Fibroblast of skin of abdomen (primary cell): ENCODE results near the gene GASK1A.
"Not testable (repeated sequence)": the region's sequence is repeated elsewhere in the genome, so short reads cannot be mapped to it uniquely, and the experiment has no call there.

Experiments
- DNase-seq: peaks from one replicate; pipeline ENCODE4 v3.0.0-alpha.2; 2013

GASK1A gene

DNA sequence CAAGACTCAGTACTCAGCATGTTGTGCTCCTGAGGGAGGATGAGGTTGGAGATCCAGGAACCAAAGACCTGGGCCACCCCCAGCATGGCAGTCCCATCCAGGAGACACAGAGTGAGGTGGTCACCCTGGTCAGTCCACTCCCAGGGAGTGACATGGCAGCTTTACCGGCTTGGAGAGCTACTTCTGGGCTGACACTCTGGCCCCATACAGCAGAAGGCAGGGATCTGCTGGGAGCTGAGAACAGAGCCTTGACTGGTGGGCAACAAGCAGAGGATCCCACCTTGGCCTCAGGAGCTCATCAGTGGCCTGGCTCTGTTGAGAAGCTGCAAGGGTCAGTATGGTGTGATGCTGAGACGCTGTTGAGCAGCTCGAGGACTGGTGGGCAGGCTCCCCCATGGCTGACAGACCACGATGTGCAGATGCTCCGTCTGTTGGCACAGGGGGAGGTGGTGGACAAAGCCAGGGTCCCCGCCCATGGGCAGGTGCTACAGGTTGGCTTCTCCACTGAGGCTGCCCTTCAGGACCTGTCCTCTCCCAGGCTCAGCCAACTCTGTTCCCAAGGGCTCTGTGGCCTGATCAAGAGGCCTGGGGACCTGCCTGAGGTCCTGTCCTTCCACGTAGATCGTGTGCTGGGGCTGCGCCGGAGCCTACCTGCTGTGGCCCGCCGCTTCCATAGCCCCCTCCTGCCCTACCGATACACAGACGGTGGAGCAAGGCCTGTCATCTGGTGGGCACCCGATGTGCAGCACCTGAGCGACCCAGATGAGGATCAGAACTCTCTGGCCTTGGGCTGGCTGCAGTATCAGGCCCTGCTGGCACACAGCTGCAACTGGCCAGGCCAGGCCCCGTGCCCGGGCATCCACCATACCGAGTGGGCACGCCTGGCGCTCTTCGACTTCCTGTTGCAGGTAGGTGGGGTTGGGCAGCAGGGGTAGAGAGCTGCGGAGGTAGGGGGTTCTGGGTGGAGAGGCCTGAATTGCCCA, 53.8 kb downstream of the GASK1A start:
- DNase-seq: no peak

DNA sequence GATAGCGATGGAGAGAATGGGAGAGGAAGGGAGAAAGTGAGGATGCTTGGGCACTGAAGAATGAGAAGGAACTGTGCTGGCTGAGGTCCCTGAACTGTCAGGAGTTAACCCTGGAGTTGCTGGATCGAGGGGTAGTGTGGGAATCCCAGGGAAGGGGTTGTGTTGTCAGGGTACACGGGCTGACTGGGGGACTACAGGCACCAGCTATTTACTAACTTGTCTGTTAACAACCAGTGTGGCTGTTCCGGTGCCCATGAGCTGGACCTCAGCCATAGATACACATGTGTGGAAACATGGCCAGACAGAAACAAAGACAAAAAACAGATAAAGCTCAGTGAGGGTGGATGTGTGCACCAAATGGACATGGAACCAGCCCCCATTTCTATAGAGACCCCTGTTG, 55.1 kb downstream of the GASK1A start:
- DNase-seq: no peak

DNA sequence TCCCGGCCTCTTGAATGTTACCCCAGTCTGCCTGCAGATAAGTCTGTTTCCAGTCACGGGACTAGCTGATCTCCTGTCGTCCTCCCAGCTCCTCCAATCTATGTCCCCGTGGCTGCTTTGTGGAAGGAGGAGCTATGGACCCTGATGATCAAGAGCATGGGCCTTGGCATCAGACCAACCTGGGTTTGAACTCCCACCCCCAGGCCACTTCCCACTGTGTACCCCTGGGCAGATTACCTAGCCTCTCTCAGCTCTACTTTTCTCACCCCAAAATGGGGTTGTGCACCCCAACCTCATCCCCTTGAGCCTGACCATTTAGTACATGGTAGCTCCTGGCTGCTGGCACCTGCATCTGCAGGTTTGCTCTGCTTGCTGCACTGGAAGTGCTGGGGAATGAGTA, 55.8 kb downstream of the GASK1A start:
- DNase-seq: no peak

DNA sequence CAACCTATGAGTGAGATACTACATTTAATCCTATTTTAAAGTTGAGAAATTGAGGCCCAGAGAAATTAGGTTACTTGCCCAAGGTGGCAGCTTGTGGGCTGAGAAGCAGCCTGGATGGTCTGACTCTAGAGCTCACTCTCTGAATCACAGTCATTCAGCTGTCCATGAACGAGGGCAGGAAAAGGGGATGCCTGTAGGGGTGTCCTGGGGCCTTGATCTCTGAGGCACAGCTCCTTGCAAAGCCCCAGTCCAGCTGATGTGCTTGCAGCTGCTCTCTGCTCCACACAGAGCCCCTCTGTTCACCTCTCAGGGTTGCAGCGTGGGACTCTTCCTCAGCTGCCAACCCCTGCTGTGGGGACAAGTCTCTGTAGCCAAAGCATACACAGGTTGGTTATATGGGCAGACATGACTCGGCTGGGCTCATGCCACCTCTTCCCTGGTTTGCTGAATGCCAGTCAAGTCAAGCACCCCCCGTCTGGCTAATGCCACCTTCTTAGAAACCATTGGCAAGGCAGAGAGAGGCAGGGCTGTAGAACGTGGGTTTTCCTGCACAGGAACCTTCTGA, 56.8 kb downstream of the GASK1A start:
- no peak for DNase-seq

DNA sequence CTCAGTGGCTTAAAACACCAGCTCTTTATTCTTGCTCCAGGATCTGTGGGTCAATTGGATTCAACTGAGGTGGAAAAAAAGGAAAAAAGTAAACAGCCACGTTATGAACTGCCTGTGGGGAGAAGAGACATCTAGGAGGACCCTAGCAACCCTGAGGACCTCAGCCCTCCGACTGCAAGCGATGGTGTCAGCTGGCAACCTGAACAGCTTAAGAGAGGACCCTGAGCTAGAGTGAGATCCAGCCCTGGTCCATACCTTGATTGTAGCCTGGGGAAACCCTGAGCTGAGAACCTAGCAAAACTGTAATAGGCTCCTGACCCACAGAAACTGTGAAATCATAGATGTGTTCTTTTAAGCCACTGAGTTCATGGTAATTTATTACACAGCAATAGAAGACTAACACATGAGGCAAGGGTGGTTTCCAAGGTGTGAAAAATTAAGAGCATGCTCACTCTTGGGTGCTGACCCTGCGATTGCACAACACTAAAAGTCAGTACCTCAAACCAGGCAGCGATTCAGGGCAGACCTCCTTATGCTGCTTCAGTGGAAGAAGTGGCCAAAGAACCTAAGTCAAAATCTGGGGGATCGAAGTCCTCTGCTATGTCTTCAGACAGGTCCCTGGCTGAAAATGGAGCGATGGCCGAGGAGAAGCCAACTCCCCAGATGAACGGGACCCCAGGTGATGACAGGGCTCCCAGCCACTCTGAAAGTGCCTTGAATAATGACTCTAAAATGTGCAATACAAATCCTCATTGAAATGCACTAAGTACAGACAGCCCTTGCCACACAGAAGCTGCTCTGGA, 57.7 kb downstream of the GASK1A start:
- no peak for DNase-seq

DNA sequence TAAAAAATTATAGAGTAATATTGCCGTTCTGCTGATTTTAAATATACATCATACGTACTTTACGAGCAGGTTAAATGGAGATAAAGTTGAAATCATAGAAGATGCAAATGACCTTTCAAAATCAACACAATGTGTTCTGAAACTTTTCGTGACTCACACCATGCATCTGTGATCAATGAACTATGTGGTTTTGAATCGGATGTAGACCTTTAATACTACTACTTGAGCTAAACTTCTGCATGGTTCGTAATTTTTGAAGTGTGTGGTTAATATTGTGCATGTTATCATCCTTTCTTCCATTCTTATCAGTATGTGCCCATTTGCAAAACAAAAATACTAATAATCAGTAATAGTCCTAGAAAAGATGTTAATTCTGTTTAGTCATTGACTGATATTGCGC, 58.9 kb downstream of the GASK1A start:
- DNase-seq: no peak

DNA sequence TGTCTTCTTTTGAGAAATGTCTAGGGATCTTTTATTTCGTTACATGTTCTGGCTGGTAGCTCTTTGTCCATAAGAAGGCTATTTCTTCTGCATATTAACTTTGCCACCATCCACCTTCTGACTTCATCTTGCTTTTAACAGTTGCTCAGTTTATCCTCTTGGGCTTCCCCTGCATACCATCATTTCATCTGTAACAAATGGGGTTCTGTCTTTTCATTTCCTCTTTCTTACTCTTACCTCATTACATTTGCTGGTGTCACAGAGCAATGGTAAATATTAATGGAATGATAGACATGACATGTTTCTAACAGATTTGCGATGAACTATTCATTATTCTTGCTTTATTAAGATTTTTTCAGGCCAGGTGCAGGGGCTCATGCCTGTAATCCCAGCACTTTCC, 62.4 kb downstream of the GASK1A start:
- DNase-seq: no peak

DNA sequence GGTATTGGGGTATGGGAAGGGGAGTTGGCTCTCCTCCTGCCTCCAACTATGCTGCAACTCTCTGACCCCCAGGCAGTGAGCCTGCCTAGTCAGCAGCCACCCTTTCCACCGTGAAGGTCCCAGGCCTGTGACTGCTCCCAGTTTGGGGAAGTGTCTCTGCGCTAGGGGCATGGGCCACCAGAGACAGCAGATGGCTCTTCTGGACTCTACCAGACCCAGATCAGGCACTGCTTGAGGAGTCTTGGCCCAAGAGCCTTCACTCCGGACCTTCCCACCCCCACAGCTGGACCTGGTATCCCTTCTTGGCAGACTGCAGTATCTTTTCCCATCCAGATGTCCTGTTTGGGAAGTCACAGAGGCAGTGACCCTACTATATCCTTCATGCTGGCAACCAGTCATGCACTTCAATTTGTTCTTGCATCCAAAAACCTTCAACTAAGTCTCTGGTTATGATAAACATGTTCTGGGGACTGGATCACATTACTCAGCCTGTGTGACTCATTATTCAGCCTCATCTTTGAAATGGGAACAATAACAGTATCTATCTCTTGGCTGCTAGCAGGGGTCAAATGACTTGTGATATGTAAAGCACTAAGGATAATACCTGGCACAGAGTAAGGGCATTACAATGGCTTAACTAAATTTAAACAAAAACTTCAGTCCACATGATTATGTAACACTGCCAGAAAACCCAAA, 64.1 kb downstream of the GASK1A start:
- no peak for DNase-seq

DNA sequence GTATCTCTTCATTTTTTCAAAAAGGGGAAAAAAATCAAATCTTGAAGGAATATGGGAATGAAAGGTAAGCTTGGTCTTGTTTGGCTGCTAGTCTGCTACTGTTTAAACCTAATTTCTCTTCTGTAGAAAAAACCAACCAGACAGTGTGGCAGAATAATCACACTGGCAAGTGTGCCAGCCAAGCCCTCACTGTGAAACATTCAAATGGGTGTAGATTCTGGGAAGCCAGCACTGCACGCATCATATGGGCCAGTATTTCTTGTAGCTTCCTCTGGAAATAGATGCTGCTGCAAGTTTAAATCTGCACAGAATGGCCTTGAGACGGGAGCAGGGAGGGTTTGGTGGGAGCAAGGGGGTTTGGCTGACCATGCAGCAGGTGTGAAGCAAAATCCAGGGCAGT, 64.7 kb downstream of the GASK1A start:
- DNase-seq: no peak

DNA sequence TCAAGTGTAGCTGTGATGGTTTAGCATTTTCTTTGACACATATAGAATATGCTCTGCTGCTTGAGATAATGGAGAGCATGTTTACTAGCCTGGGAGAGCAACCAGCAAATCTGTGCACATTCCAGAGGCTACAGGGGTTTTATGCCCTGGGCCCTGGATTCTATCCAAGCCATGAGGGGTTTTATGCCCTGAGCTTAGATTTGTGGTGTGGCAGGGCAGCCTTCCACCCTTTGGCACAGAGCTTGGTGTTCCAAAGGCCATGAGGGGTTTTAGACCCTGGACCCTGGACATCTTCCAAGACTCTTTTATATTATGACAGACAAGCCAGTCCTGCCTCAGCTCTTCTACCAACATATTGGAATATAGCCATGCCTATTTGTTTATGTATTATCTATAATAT, 66.0 kb downstream of the GASK1A start:
- not testable (repeated sequence) for DNase-seq

DNA sequence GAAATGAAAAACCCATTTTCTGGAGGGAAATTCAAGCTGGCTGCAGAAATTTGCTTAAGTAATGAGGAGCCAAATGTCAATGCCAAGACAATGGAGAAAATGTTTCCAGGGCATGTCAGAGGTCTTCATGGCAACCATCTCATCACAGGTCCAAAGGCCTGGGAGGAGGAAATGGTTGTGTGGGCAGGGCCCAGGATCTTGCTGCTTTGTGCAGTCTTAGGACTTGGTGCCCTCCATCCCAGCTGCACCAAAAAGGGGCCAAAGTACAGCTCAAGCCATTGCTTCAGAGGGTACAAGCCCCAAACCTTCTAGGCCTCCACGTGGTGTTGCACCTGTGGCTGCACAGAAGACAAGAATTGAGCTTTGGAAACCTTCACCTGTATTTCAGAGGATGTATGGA, 67.5 kb downstream of the GASK1A start:
- no peak for DNase-seq

DNA sequence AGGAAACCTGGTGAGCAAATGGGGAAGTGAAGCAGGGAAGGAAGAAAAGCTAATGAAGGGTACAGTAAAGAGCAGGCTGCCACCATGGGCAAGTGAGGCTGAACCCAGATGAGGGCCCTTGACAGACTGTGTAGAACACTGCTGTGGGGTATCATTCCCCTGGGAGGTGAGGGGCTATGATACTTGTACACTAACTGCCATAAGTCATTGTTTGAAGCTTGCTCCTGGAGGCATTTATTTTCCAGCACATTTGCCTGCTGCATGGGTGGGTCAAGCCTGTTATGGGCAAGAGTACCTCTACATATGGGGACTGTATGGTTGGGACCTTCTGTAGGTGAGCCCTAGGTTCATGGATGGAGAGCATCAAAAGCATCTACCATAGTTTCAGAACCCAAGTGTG, 69.4 kb downstream of the GASK1A start:
- no peak for DNase-seq

DNA sequence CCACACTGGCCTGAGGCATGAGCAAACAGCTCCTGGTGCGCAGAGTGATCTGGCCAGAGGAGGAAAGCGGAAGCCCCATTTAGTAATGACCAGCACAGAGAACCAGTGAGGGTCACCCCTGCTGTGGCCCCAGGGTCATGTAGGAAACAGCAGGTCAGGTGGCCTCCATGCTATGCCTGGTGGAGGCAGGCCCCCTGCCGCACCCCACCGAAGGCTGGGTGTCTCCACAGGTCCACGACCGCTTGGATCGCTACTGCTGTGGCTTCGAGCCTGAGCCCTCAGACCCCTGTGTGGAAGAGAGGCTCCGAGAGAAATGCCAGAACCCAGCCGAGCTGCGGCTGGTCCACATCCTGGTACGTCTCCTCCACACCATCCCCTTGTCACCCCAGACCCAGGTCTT, 74.2 kb downstream of the GASK1A start:
- no peak for DNase-seq

DNA sequence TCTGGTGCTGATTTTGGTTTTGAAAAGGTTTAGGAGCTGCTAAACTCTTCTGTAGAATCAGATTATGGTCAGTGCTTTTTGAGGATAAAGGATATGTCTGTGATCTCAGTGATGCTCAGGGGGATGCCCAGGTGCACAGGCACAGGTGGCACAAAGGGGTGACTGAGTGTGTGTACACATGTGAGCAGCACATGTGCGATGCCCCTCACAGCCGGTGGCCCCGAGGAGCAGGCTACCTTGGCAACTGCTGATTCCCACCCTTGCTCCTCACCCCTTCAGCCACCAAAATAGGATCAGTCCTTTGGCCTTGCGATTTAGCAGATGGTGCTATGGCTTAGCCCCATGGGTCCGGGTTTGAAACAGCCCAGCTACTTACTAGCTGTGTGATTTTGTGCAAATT, 75.6 kb downstream of the GASK1A start:
- DNase-seq: no peak

DNA sequence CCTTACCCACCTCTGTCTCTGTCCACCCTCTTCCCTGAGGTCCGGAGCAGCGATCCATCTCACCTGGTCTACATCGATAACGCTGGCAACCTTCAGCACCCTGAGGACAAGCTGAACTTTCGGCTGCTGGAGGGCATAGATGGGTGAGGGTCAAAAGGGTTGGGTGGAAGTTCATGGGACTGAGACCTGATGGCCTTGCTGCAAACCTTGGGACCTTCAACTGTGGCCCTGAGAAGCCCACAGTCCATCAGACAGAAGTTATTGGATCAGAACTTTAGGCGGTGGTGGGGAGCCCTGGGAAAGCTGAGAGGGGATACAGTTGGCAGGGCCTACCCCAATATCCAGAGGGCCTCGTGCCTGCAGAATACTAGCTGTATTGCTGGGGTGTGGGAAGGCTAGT, 76.3 kb downstream of the GASK1A start:
- no peak for DNase-seq

DNA sequence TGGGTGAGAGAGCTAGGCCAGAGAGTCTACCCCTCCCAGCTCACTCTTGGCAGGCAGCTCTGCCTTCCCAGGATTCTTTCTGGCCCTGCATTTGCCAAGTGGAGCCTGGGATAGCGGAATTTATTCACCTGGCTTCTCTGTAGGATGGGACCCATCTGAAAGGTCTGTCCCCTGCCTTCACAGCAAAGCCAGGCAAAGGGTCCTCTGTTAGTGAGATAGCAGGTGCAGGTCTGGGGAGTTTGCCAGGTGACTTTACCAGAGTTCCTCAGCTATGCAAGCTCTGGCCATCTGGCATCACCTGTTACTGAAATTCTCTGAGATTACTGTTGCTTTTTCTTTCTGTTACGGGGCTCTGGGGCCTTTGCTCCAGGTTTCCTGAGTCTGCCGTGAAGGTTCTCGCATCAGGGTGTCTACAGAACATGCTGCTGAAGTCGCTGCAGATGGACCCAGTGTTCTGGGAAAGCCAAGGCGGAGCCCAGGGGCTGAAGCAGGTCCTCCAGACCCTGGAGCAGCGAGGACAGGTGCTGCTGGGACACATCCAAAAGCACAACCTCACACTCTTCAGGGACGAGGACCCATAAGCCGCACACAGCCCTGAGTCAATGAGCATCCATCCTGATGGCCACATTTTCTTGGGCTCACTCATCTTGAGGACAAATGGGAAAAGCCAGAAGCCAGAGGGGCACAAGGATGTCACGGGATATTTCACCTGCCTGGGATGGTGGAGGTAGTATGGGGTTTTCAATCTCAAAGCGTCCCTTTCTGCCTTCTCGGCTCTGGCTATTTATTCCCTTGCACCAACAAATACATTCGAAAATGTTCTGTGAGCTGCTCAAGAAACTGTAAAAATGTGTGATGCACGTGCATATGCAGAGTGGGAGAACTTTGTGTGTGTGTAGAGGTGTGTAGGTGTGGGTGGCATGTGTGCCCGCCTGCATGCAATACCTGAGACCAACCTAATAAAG, 77.0 kb downstream of the GASK1A start:
- no peak for DNase-seq

DNA sequence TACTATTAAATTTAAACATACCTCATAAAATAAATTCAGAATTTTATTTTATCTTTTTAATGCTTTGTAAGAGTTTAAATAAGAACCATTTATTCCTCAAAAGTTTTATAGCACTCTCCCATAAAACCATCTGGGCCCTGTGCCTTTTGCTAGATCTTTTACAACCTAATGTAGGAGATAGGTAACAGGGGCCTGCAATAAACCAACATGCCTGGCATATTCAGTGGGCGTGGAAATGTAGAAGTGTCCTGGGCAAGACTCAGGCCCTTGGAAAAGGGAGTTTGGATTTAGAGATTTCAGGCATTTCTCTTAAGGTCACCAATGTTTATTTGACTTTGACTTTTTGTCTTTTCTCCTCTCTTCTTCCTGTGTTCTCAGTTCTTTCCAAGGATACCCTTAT, 80.3 kb downstream of the GASK1A start:
- no peak for DNase-seq

DNA sequence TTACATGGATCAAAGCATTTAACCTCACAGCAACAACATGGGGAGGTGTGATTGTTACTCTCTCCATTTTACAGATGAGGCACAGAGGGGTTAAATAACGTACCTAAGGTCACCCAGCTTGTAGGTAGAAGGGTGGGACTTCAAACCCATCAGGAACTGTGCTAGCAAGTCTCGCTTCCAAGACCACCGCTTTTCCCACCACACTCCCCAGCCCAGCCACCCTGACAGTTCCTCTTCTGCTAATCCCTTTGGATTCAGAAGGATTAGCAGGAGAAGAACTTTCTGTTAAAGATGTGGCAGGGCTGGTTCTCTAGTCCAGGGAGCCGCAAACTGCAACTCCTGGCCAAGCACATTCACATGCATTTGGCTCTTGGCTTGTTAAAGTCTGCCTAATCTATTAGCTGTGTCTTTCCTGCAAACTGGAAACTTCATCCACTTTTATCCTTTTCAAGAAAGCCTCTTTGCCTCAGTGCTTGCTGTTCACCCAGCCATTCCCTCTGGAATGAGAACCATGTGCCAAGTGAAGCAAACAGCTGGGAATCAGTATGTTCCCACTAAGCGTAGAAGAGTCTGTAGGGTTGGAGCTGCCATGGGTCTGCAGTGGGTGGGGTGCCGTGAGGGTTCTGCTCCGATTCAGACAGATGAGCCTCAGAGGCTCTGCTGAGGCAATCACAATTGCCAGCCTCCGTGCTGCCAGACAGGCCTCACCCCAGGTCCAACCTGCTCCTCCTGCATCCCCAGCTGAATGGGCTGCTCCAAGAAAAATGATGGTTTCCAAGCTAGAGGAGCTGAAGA, 82.2 kb downstream of the GASK1A start:
- DNase-seq: no peak

DNA sequence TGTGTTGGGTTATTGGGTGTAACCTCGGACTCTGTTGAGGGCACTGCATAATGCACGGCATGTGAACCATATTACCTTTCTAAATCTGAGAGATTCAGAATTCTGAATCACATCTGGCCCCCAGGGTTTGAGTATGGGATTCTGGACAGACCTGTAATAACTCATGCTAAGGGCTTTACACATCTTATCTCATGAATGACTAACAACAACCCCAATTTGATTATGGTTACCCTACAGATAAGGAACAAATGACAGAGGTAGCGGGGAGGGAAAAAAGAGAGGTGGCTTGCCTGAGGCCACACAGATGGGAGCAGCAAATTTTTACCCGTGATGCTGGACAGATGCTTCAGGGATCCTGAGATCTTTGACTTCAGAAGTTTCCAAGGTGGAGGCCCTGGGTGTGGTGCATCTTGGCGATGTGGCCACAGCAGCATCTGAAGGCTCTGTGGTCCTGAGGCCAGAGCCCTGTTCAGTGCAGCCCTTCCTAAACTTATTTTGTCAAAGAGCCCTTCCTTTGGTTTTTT, 83.0 kb downstream of the GASK1A start:
- no peak for DNase-seq

DNA sequence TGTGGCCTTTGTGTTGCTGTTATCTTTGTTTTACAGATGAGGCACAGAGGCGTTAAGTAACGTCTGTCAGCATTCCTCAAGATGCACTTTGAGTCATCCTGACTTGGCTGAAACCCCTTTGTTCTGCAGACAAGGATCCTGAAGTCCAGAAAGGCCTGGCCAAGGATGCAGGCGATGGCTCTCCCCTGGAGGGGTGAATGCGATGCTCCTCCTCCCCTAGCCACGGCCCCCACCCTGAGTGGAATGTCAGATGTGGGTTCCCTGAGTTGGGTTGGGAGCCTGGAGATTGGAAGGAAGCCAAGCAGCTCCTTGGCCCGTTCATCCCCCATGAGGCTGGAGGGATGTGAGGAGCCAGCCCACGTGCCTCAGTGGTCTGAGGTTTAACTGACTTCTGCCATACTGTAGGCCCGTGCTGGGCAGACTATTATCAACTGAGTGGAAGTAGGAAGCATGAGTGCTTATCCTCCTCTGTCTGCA, 83.5 kb downstream of the GASK1A start:
- DNase-seq: peak; percentile 12
